A673 (cell line): Measurements from ENCODE around the gene NEK9.

Experiments used
- EZH2 ChIP-seq: fragments of 200-600 bp; sonication (generic); IDR thresholded peaks from 2 replicates; pipeline ENCODE4 v1.6.1; 2017; ENCODE audit warnings: borderline replicate concordance, low read depth, mild to moderate bottlenecking, mixed read lengths, antibody characterized with exemption, low read length; ENCODE audit not compliant: poor library complexity, severe bottlenecking
- TF ChIP-seq, protein P1 (sequence below): fragments of 300-800, 200-600 bp; sonication (generic); conservative IDR thresholded peaks from 2 replicates; pipeline ENCODE4 v1.5.1; 2017; ENCODE audit warnings: low read depth, mild to moderate bottlenecking, antibody characterized with exemption, low read length, moderate library complexity, mixed read lengths

DNA sequence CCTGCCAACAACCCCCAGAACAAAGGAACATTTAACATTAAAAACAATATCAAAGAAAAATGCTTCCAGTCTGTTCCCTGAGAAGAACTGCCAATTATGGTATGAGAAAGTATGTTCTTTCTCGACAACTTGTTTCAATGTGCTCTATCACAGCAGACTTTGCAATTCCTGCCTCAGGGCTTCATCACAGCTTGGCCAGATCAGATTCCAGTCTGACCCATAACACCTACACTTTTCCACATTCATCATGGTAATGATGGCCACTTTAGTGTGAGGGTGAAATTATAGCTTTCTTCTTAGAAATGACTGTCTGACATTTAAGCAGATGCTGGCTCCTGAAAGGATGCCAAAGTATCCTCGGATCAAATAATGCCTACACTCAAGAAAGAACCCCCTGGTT lies 17.0 kb downstream of the NEK9 start:
- no peak for TF ChIP-seq EZH2
- TF ChIP-seq, protein P1, sequence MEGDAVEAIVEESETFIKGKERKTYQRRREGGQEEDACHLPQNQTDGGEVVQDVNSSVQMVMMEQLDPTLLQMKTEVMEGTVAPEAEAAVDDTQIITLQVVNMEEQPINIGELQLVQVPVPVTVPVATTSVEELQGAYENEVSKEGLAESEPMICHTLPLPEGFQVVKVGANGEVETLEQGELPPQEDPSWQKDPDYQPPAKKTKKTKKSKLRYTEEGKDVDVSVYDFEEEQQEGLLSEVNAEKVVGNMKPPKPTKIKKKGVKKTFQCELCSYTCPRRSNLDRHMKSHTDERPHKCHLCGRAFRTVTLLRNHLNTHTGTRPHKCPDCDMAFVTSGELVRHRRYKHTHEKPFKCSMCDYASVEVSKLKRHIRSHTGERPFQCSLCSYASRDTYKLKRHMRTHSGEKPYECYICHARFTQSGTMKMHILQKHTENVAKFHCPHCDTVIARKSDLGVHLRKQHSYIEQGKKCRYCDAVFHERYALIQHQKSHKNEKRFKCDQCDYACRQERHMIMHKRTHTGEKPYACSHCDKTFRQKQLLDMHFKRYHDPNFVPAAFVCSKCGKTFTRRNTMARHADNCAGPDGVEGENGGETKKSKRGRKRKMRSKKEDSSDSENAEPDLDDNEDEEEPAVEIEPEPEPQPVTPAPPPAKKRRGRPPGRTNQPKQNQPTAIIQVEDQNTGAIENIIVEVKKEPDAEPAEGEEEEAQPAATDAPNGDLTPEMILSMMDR: no peak
